Osteoblast (primary cell): Measurements from ENCODE around the gene RASGRF2. TPM values are rescaled to one million over a fixed set of nuclear protein-coding genes. Genes with fewer than 3 reads are reported as not detected.

Experiments used
- DNase-seq: peaks from one replicate; pipeline ENCODE4 v3.0.0; 2011; ENCODE audit warnings: low spot score, mixed read lengths; ENCODE audit not compliant: insufficient read length; ENCODE audit errors: missing footprints
- H2AFZ ChIP-seq: 2 replicates; pipeline ENCODE4 v1.6.0; 2011; ENCODE audit warnings: mild to moderate bottlenecking, low read length
- H3K27ac ChIP-seq: 2 replicates; pipeline ENCODE4 v1.5.1; 2011; ENCODE audit warnings: mild to moderate bottlenecking, low read depth, low read length, moderate library complexity
- H3K27me3 ChIP-seq: 2 replicates; pipeline ENCODE4 v1.6.0; 2012; ENCODE audit warnings: mild to moderate bottlenecking, control low read depth, inconsistent platforms, low read length, moderate library complexity; ENCODE audit not compliant: insufficient read depth
- H3K36me3 ChIP-seq: 2 replicates; pipeline ENCODE4 v1.5.1; 2011; ENCODE audit warnings: mild to moderate bottlenecking, low read length, control low read depth, moderate library complexity; ENCODE audit not compliant: insufficient read depth
- H3K4me1 ChIP-seq: 2 replicates; pipeline ENCODE4 v1.5.1; 2011; ENCODE audit warnings: mild to moderate bottlenecking, low read length, control low read depth, moderate library complexity; ENCODE audit not compliant: insufficient read depth
- H3K4me2 ChIP-seq: 2 replicates; pipeline ENCODE4 v1.6.0; 2011; ENCODE audit warnings: mild to moderate bottlenecking, low read length; ENCODE audit not compliant: insufficient read depth
- H3K4me3 ChIP-seq: fragments of 200-600 bp; sonication (generic); 3 replicates; pipeline ENCODE4 v1.5.1; 2012; ENCODE audit warnings: mild to moderate bottlenecking, low read length, inconsistent platforms; ENCODE audit not compliant: insufficient read depth
- H3K79me2 ChIP-seq: 2 replicates; pipeline ENCODE4 v1.6.0; 2012; ENCODE audit warnings: mild to moderate bottlenecking, low read length, control low read depth, inconsistent platforms; ENCODE audit not compliant: insufficient read depth
- H3K9me3 ChIP-seq: 2 replicates; pipeline ENCODE4 v1.5.1; 2011; ENCODE audit warnings: low read depth, low read length, control low read depth
- H4K20me1 ChIP-seq: 2 replicates; pipeline ENCODE4 v1.6.0; 2012; ENCODE audit warnings: mild to moderate bottlenecking, low read length, control low read depth; ENCODE audit not compliant: insufficient read depth
- CTCF ChIP-seq: IDR thresholded peaks from 2 replicates; pipeline ENCODE4 v1.5.1; 2011; ENCODE audit warnings: mild to moderate bottlenecking, low read depth, low read length, moderate library complexity; ENCODE audit errors: extremely low read depth
- total RNA-seq: library from RNA; depleted of rRNA; stranded (reverse); fragments of >200 nt; gene quantifications from 2 replicates; pipeline ENCODE4 v1.2.3, GENCODE V29; 2012

Gene RASGRF2
- total RNA-seq, 1 donor, result under 0.01 TPM

GRCh38 chr5:80934751-80935150 lies 25.4 kb upstream of the RASGRF2 start:
- TF ChIP-seq CTCF, result no peak
- Histone ChIP-seq H3K9me3 (no peaks in the 10 kb centered on the region), H4K20me1 (no peaks in the 10 kb centered on the region), H3K4me1 (no peaks in the 10 kb centered on the region), H3K4me2 (no peak overlapping the region), H3K27me3 (no peaks in the 10 kb centered on the region), H3K79me2 (no peaks in the 10 kb centered on the region), H2AFZ (no peak overlapping the region), H3K27ac (no peak overlapping the region), H3K4me3 (no peak overlapping the region), H3K36me3 (no peaks in the 10 kb centered on the region)
- no peak for DNase-seq

- TF ChIP-seq CTCF, result peak; percentile 7
- no peak overlapping the region for H3K27ac ChIP-seq
- no peaks in the 10 kb centered on the region for H3K79me2 ChIP-seq
- H3K36me3 ChIP-seq, result no peaks in the 10 kb centered on the region
- no peak overlapping the region for H3K4me3 ChIP-seq
- H3K27me3 ChIP-seq, result no peaks in the 10 kb centered on the region
- H3K4me1 ChIP-seq, result no peaks in the 10 kb centered on the region
- no peaks in the 10 kb centered on the region for H3K9me3 ChIP-seq
- no peak overlapping the region for H3K4me2 ChIP-seq
- no peak overlapping the region for H2AFZ ChIP-seq
- peak; percentile 56 for DNase-seq
- H4K20me1 ChIP-seq, result no peaks in the 10 kb centered on the region
These were observed 24.3 kb upstream of the RASGRF2 start for GRCh38 chr5:80935811-80936385.

GRCh38 chr5:80936881-80937280 lies 23.3 kb upstream of the RASGRF2 start:
- Histone ChIP-seq H3K36me3 (no peaks in the 10 kb centered on the region), H2AFZ (no peak overlapping the region), H3K27me3 (no peaks in the 10 kb centered on the region), H3K4me2 (no peak overlapping the region), H3K4me1 (no peaks in the 10 kb centered on the region), H3K4me3 (no peak overlapping the region), H4K20me1 (no peaks in the 10 kb centered on the region), H3K27ac (no peak overlapping the region), H3K79me2 (no peaks in the 10 kb centered on the region), H3K9me3 (no peaks in the 10 kb centered on the region)
- no peak for DNase-seq
- TF ChIP-seq CTCF, result no peak

GRCh38 chr5:80937584-80938356 lies 22.4 kb upstream of the RASGRF2 start:
- no peak for DNase-seq
- no peak overlapping the region for H2AFZ ChIP-seq

More at GRCh38 chr5:80937584-80938356, 22.4 kb upstream of the RASGRF2 start:
- no peak for TF ChIP-seq CTCF
- Histone ChIP-seq H3K79me2 (no peaks in the 10 kb centered on the region), H3K4me2 (no peak overlapping the region), H4K20me1 (no peaks in the 10 kb centered on the region), H3K27ac (no peak overlapping the region), H3K4me3 (no peak overlapping the region), H3K9me3 (no peaks in the 10 kb centered on the region), H3K4me1 (no peaks in the 10 kb centered on the region), H3K27me3 (no peaks in the 10 kb centered on the region), H3K36me3 (no peaks in the 10 kb centered on the region)
